SW 1271 (cell line): ENCODE results near the gene SASH1.
A peak's percentile ranks its signal among the peaks of the same experiment; 100 is the strongest.

Source experiments
- DNase-seq, 2 experiments: peaks; one replicate each; lab custom pipeline; 2025; lab: John Stamatoyannopoulos, UW

SASH1 gene

GRCh38 chr6:148342350-148343046, at the start of gene SASH1:
SASH1 (plus strand) TSS chr6:148342838; CDS start chr6:148343068, 230 bp downstream.
- peak; percentile 66 to 71 for DNase-seq

- no peak for DNase-seq
Observed at GRCh38 chr6:148293181-148293995, 49.2 kb upstream of the SASH1 start.

GRCh38 chr6:148294059-148294458, 48.6 kb upstream of the SASH1 start:
- DNase-seq = no peak

GRCh38 chr6:148295261-148295887, 47.3 kb upstream of the SASH1 start:
- no peak for DNase-seq

- no peak for DNase-seq
Observed at GRCh38 chr6:148296771-148297170, 45.9 kb upstream of the SASH1 start.

- DNase-seq = no peak
Observed at GRCh38 chr6:148298683-148299082, 44.0 kb upstream of the SASH1 start.

- no peak for DNase-seq
Observed at GRCh38 chr6:148303616-148304015, 39.0 kb upstream of the SASH1 start.

- DNase-seq = peak in 1 of 2 experiments; percentile 45
Observed at GRCh38 chr6:148304976-148305375, 37.7 kb upstream of the SASH1 start.

GRCh38 chr6:148306286-148306685, 36.4 kb upstream of the SASH1 start:
- DNase-seq = no peak

- DNase-seq = no peak
Observed at GRCh38 chr6:148307405-148307804, 35.2 kb upstream of the SASH1 start.

GRCh38 chr6:148309301-148309700, 33.3 kb upstream of the SASH1 start:
- no peak for DNase-seq

GRCh38 chr6:148311966-148312669, 30.5 kb upstream of the SASH1 start:
- no peak for DNase-seq

- DNase-seq = no peak
Observed at GRCh38 chr6:148313488-148313887, 29.1 kb upstream of the SASH1 start.

GRCh38 chr6:148316308-148316707, 26.3 kb upstream of the SASH1 start:
- DNase-seq = no peak

- no peak for DNase-seq
Observed at GRCh38 chr6:148317051-148317450, 25.6 kb upstream of the SASH1 start.

GRCh38 chr6:148317739-148318138, 24.9 kb upstream of the SASH1 start:
- DNase-seq = no peak

GRCh38 chr6:148322704-148323103, 19.9 kb upstream of the SASH1 start:
- no peak for DNase-seq

GRCh38 chr6:148323344-148323743, 19.3 kb upstream of the SASH1 start:
- no peak for DNase-seq

GRCh38 chr6:148324297-148324985, 18.2 kb upstream of the SASH1 start:
- DNase-seq = no peak

GRCh38 chr6:148325316-148326068, 17.1 kb upstream of the SASH1 start:
- DNase-seq = no peak
